Endothelial cell of umbilical vein (primary cell): ENCODE data around the gene SNCAIP. TPM values are rescaled to one million over a fixed set of nuclear protein-coding genes. Genes with fewer than 3 reads are reported as not detected.
A peak's percentile ranks its signal among the peaks of the same experiment; 100 is the strongest.

Experiments used
- BruUV-seq: library from RNA; stranded (reverse); fragments of 400-500 nt; replicated peaks from 2 replicates; lab custom pipeline; 2021; lab: Mats Ljungman, UMichigan
- CTCF ChIA-PET: fragments of 300-600, 350-600 bp; sonication (Branson Sonifier 250); formaldehyde crosslinking; loops from one replicate; lab custom pipeline; 2021; ENCODE audit warnings: antibody characterized with exemption, inconsistent platforms; lab: Charles Lee
- POLR2A ChIA-PET: fragments of 300-600, 350-600 bp; sonication (Branson Sonifier 250); formaldehyde crosslinking; loops from one replicate; lab custom pipeline; 2021; ENCODE audit warnings: antibody characterized with exemption, inconsistent platforms; lab: Charles Lee
- DNase-seq: peaks from one replicate; pipeline ENCODE4 v3.0.0-alpha.2; 2011; ENCODE audit warnings: low read depth, low spot score
- FAIRE-seq: peaks from 2 replicates; lab custom pipeline; 2011; peaks lifted over from hg19 to GRCh38; lab: Jason Lieb, UNC
- H2AFZ ChIP-seq: 2 replicates; pipeline ENCODE4 v1.6.0; 2012; ENCODE audit warnings: low read depth, low read length, control low read depth, inconsistent platforms
- H3K27ac ChIP-seq: 2 replicates; pipeline ENCODE4 v1.5.1; 2011; ENCODE audit warnings: low read depth, mild to moderate bottlenecking, control low read depth, low read length, moderate library complexity; ENCODE audit not compliant: insufficient read depth
- H3K27me3 ChIP-seq, 2 experiments: 2 replicates each; pipeline versions ENCODE4 v1.6.0 to v1.6.1; 2011; ENCODE audit warnings: low read length in 2 of 2, mixed read lengths in 1 of 2; ENCODE audit not compliant: control insufficient read depth in 2 of 2, insufficient read depth in 2 of 2
- H3K36me3 ChIP-seq, 2 experiments: 2 replicates in 1 of 2; 3 replicates in 1 of 2; pipeline ENCODE4 v1.5.1; 2011; ENCODE audit warnings: low read length in 2 of 2, mild to moderate bottlenecking in 1 of 2, moderate library complexity in 1 of 2; ENCODE audit not compliant: control insufficient read depth in 2 of 2, insufficient read depth in 2 of 2; ENCODE audit errors: extremely low read depth in 1 of 2
- H3K4me1 ChIP-seq: 3 replicates; pipeline ENCODE4 v1.5.1; 2011; ENCODE audit warnings: mild to moderate bottlenecking, low read length; ENCODE audit not compliant: control insufficient read depth, insufficient read depth; ENCODE audit errors: extremely low read depth
- H3K4me2 ChIP-seq: 2 replicates; pipeline ENCODE4 v1.6.1; 2011; ENCODE audit warnings: low read length, control low read depth, mixed read lengths; ENCODE audit not compliant: insufficient read depth
- H3K4me3 ChIP-seq, 3 experiments: fragments of 200-600 bp in 1 of 3; sonication (generic), shearing (Covaris generic) in 1 of 3; replicated peaks in 1 of 3; 2 replicates each; pipeline ENCODE4 v1.5.1; 2011 to 2016; ENCODE audit warnings: control low read depth in 3 of 3, low read length in 3 of 3, mild to moderate bottlenecking in 2 of 3, inconsistent platforms in 1 of 3, low read depth in 1 of 3, moderate library complexity in 1 of 3; ENCODE audit not compliant: insufficient read depth in 1 of 3
- H3K79me2 ChIP-seq: 2 replicates; pipeline ENCODE4 v1.6.0; 2012; ENCODE audit warnings: low read length, inconsistent platforms; ENCODE audit not compliant: control insufficient read depth, insufficient read depth
- H3K9ac ChIP-seq: replicated peaks from 2 replicates; pipeline ENCODE3; 2011; ENCODE audit warnings: low read length, control low read depth; ENCODE audit not compliant: insufficient read depth; ENCODE audit errors: extremely low read depth
- H3K9me1 ChIP-seq: replicated peaks from 3 replicates; pipeline ENCODE4 v1.6.0; 2011; ENCODE audit warnings: mild to moderate bottlenecking, low read length; ENCODE audit not compliant: control insufficient read depth, insufficient read depth; ENCODE audit errors: extremely low read depth
- H3K9me3 ChIP-seq: replicated peaks from 2 replicates; pipeline ENCODE4 v1.5.1; 2012; ENCODE audit warnings: low read length, inconsistent platforms; ENCODE audit not compliant: control insufficient read depth, insufficient read depth
- H4K20me1 ChIP-seq: replicated peaks from 2 replicates; pipeline ENCODE3; 2011; ENCODE audit warnings: mild to moderate bottlenecking, low read length; ENCODE audit not compliant: control insufficient read depth, insufficient read depth; ENCODE audit errors: extremely low read depth
- CTCF ChIP-seq, 2 donors: IDR thresholded peaks; 1 replicate in 1 of 2; 2 replicates in 1 of 2; pipeline ENCODE4 v1.5.1; 2011; ENCODE audit warnings: low read length in 2 of 2, mild to moderate bottlenecking in 2 of 2, moderate library complexity in 2 of 2, control low read depth in 1 of 2, inconsistent platforms in 1 of 2, low read depth in 1 of 2; ENCODE audit not compliant: insufficient read depth in 1 of 2; ENCODE audit errors: extremely low read depth in 1 of 2
- EZH2 ChIP-seq: IDR thresholded peaks from 2 replicates; pipeline ENCODE4 v1.6.1; 2012; ENCODE audit warnings: borderline replicate concordance, low read depth, mild to moderate bottlenecking, moderate library complexity, low read length, inconsistent platforms; ENCODE audit not compliant: severe bottlenecking
- FOS ChIP-seq: IDR thresholded peaks from 2 replicates; pipeline ENCODE4 v1.6.1; 2011; ENCODE audit warnings: mild to moderate bottlenecking, low read length, moderate library complexity, borderline replicate concordance; ENCODE audit not compliant: insufficient read depth
- GATA2 ChIP-seq: IDR thresholded peaks from 2 replicates; pipeline ENCODE4 v1.7.0; 2011; ENCODE audit warnings: low read depth, mild to moderate bottlenecking, moderate library complexity, mixed read lengths, low read length; ENCODE audit not compliant: insufficient read length, insufficient read depth
- POLR2A ChIP-seq: IDR thresholded peaks from 2 replicates; pipeline ENCODE4 v1.6.1; 2012; ENCODE audit warnings: low read depth, mild to moderate bottlenecking, control low read depth, low read length
- dilution Hi-C: fragments of 300-500 bp; cut with MboI; formaldehyde crosslinking; loops from one replicate; pipeline ENCODE4 v1.15.0; 2019; ENCODE audit warnings: low sequenced_read_pairs; ENCODE audit not compliant: extremely low pct_ligation_motif_present
- intact Hi-C: fragments of 100-400 bp; cut with micrococcal nuclease; formaldehyde crosslinking; loops from one replicate; pipeline ENCODE4 v1.10.0; 2022
- polyA plus RNA-seq, 4 experiments: library from polyadenylated mRNA; depleted of rRNA in 3 of 4; stranded (reverse) in 3 of 4; unstranded in 1 of 4; fragments of >200 nt; gene quantifications; 2 replicates each; pipeline versions ENCODE4 v1.2.1 to v1.2.3, GENCODE V29; 2011 to 2012; ENCODE audit warnings: missing spikeins in 1 of 4
- total RNA-seq: library from RNA; stranded (reverse); gene quantifications from 2 replicates; pipeline ENCODE4 v1.2.3, GENCODE V29; 2021
- TF ChIP-seq, protein P1 (sequence below): IDR thresholded peaks from 2 replicates; pipeline ENCODE4 v1.6.1; 2011; ENCODE audit not compliant: insufficient read depth, insufficient read length

SNCAIP gene
- total and polyA plus RNA-seq, 2 donors (not counting 3 experiments of a cell fraction or from before 2014, with no cell fraction given) = 13.1 to 42.0 TPM

- Histone ChIP-seq H3K9ac (no peak overlapping the region), H3K27ac (no peak overlapping the region), H3K9me1 (no peaks in the 10 kb centered on the region), H3K79me2 (no peaks in the 10 kb centered on the region), H2AFZ (no peak overlapping the region), H3K4me1 (no peaks in the 10 kb centered on the region), H3K4me3 (no peak overlapping the region), H3K36me3 (no peaks in the 10 kb centered on the region), H4K20me1 (no peaks in the 10 kb centered on the region), H3K9me3 (no peaks in the 10 kb centered on the region), H3K4me2 (no peak overlapping the region), H3K27me3 (peaks cover 0 to 4% of the 10 kb centered on the region in 2 experiments)
- POLR2A ChIA-PET = no interaction called here
- intact Hi-C loops (no loop called here), dilution Hi-C loops (no loop called here)
- DNase-seq (peak; percentile 27), FAIRE-seq (no peak)
- BruUV-seq = no TSS peak
- CTCF ChIA-PET = interaction anchor here (0.9 to 1.8 kb wide), 3 partner anchors 10 to 96 kb away, joined by 3 to 9 read pairs (median 6); no protein-coding TSS in a partner anchor
- no peak for TF ChIP-seq POLR2A
- TF ChIP-seq, protein P1, sequence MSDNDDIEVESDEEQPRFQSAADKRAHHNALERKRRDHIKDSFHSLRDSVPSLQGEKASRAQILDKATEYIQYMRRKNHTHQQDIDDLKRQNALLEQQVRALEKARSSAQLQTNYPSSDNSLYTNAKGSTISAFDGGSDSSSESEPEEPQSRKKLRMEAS = no peak
- TF ChIP-seq EZH2 = no peak
- TF ChIP-seq GATA2 = no peak
- no peak for TF ChIP-seq CTCF (IDR thresholded peaks at IDR 0.05; ENCODE audit: extremely low read depth in 1 of 2, insufficient read depth in 1 of 2, low read depth in 1 of 2, low read length in 2 of 2)
- TF ChIP-seq FOS = no peak
Measured at GRCh38 chr5:122292332-122292731, 19.7 kb upstream of the SNCAIP start.
